Mesenchymal stem cell (in vitro differentiated cells and primary cell): Measurements from ENCODE around the gene EDNRA.
A peak's percentile ranks its signal among the peaks of the same experiment; 100 is the strongest.

Experiments
- DNase-seq: peaks from one replicate; pipeline ENCODE4 v3.0.0-alpha.2; 2013
- H2AFZ ChIP-seq: one replicate; pipeline ENCODE4 v1.6.1; 2013; ENCODE audit warnings: low read depth, mild to moderate bottlenecking, control low read depth, inconsistent platforms, low read length, moderate library complexity
- H2AK5ac ChIP-seq: 2 replicates; pipeline ENCODE4 v1.6.1; 2013; ENCODE audit warnings: low read length, moderate library complexity, mild to moderate bottlenecking, inconsistent platforms; ENCODE audit not compliant: severe bottlenecking
- H2BK120ac ChIP-seq: one replicate; pipeline ENCODE4 v1.6.1; 2013; ENCODE audit warnings: low read depth, mild to moderate bottlenecking, inconsistent platforms, low read length, moderate library complexity
- H2BK12ac ChIP-seq, 2 experiments: one replicate each; pipeline ENCODE4 v1.6.1; 2013; ENCODE audit warnings: inconsistent platforms in 2 of 2, low read length in 2 of 2, mild to moderate bottlenecking in 2 of 2, moderate library complexity in 2 of 2, control low read depth in 1 of 2
- H2BK15ac ChIP-seq: one replicate; pipeline ENCODE4 v1.6.1; 2013; ENCODE audit warnings: mild to moderate bottlenecking, low read depth, inconsistent platforms; ENCODE audit not compliant: poor library complexity, severe bottlenecking
- H2BK5ac ChIP-seq: 2 replicates; pipeline ENCODE4 v1.6.1; 2013; ENCODE audit warnings: low read depth, mild to moderate bottlenecking, low read length, control low read depth, inconsistent platforms; ENCODE audit not compliant: poor library complexity, severe bottlenecking
- H3K14ac ChIP-seq, 2 experiments: one replicate each; pipeline ENCODE4 v1.6.1; 2013; ENCODE audit warnings: inconsistent platforms in 2 of 2, low read length in 2 of 2, control low read depth in 1 of 2, mild to moderate bottlenecking in 1 of 2, moderate library complexity in 1 of 2
- H3K18ac ChIP-seq, 2 experiments: one replicate each; pipeline ENCODE4 v1.6.1; 2013; ENCODE audit warnings: inconsistent platforms in 2 of 2, low read length in 2 of 2, control low read depth in 1 of 2, low read depth in 1 of 2, mild to moderate bottlenecking in 1 of 2
- H3K23ac ChIP-seq, 2 experiments: one replicate each; pipeline ENCODE4 v1.6.1; 2013; ENCODE audit warnings: inconsistent platforms in 2 of 2, low read length in 2 of 2, mild to moderate bottlenecking in 2 of 2, moderate library complexity in 2 of 2, control low read depth in 1 of 2
- H3K27ac ChIP-seq: 2 replicates; pipeline ENCODE4 v1.5.1; 2013; ENCODE audit warnings: mild to moderate bottlenecking, moderate library complexity, low read length, control low read depth, inconsistent platforms; ENCODE audit not compliant: poor library complexity, severe bottlenecking
- H3K27me3 ChIP-seq, 2 experiments: 2 replicates each; pipeline versions ENCODE4 v1.6.1 to v1.7.0; 2013; ENCODE audit warnings: low read length in 2 of 2, mild to moderate bottlenecking in 2 of 2, moderate library complexity in 2 of 2, control low read depth in 1 of 2, inconsistent platforms in 1 of 2; ENCODE audit not compliant: control insufficient read depth in 1 of 2, insufficient read depth in 1 of 2
- H3K36me3 ChIP-seq, 2 experiments: 2 replicates each; pipeline versions ENCODE4 v1.6.1 to v1.7.0; 2013; ENCODE audit warnings: low read length in 2 of 2, control low read depth in 1 of 2, inconsistent platforms in 1 of 2, low read depth in 1 of 2, mild to moderate bottlenecking in 1 of 2; ENCODE audit not compliant: insufficient read depth in 2 of 2, control insufficient read depth in 1 of 2
- H3K4ac ChIP-seq, 2 experiments: one replicate each; pipeline ENCODE4 v1.6.1; 2013; ENCODE audit warnings: inconsistent platforms in 2 of 2, low read length in 2 of 2, mild to moderate bottlenecking in 2 of 2, moderate library complexity in 2 of 2, control low read depth in 1 of 2, low read depth in 1 of 2
- H3K4me1 ChIP-seq: 2 replicates; pipeline ENCODE4 v1.6.1; 2013; ENCODE audit warnings: low read depth, low read length, control low read depth; ENCODE audit not compliant: control insufficient read depth, insufficient read depth
- H3K4me2 ChIP-seq: 2 replicates; pipeline ENCODE4 v1.6.1; 2013; ENCODE audit warnings: low read length, mild to moderate bottlenecking, inconsistent platforms; ENCODE audit not compliant: poor library complexity, severe bottlenecking
- H3K4me3 ChIP-seq, 2 experiments: 2 replicates each; pipeline versions ENCODE4 v1.5.1 to v1.7.0; 2013; ENCODE audit warnings: low read length in 2 of 2, mild to moderate bottlenecking in 2 of 2, control low read depth in 1 of 2, low read depth in 1 of 2; ENCODE audit not compliant: insufficient read depth in 1 of 2
- H3K79me1 ChIP-seq: replicated peaks from 2 replicates; pipeline ENCODE4 v1.6.1; 2013; ENCODE audit warnings: mild to moderate bottlenecking, control low read depth, low read length, inconsistent platforms; ENCODE audit not compliant: poor library complexity, severe bottlenecking
- H3K9ac ChIP-seq: 2 replicates; pipeline ENCODE4 v1.7.0; 2013; ENCODE audit warnings: mild to moderate bottlenecking, low read length, moderate library complexity
- H3K9me3 ChIP-seq: 2 replicates; pipeline ENCODE4 v1.7.0; 2013; ENCODE audit warnings: mild to moderate bottlenecking, low read length; ENCODE audit not compliant: control insufficient read depth
- H4K8ac ChIP-seq: one replicate; pipeline ENCODE4 v1.6.1; 2013; ENCODE audit warnings: inconsistent platforms, mild to moderate bottlenecking, low read length, moderate library complexity
- H4K91ac ChIP-seq: one replicate; pipeline ENCODE4 v1.6.1; 2013; ENCODE audit warnings: mild to moderate bottlenecking, low read length, inconsistent platforms
- WGBS: methylation state at CpG from one replicate; pipeline ENCODE4 v1.1.7; 2013; ENCODE audit warnings: mixed read lengths; 5-methylcytosine and 5-hydroxymethylcytosine counted together

Gene EDNRA

DNA sequence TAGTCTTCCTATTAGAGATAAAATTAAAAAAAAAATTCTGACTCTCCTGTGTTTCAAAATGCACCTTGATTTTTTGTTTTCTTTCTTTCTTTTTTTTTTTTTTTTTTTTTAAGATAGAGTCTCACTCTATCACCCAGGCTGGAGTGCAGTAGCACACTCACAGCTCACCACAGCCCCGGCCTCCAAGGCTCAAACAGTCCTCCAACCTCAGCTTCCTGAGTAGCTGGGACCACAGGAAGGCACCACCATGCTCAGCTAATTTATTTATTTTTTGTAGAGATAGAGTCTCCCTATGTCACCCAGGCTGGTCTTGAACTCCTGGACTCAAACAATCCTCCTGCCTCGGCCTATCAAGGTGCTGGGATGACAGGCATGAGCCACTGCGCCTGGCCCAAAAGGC, 95.2 kb downstream of the EDNRA start:
- Histone ChIP-seq H3K79me1 (no peaks in the 10 kb centered on the region), H3K18ac (no peak overlapping the region), H3K4me2 (no peak overlapping the region), H3K4me3 (no peak overlapping the region), H4K91ac (no peak overlapping the region), H2BK120ac (no peak overlapping the region), H2BK5ac (no peak overlapping the region), H2BK15ac (no peak overlapping the region), H3K9me3 (no peaks in the 10 kb centered on the region), H2AK5ac (no peak overlapping the region), H3K23ac (no peak overlapping the region), H3K14ac (no peak overlapping the region), H3K27ac (no peak overlapping the region), H3K4ac (no peak overlapping the region), H4K8ac (no peak overlapping the region), H3K27me3 (no peaks in the 10 kb centered on the region), H3K36me3 (no peaks in the 10 kb centered on the region), H2BK12ac (no peak overlapping the region), H3K9ac (no peak overlapping the region), H3K4me1 (peaks cover 4% of the 10 kb centered on the region), H2AFZ (no peak overlapping the region)
- 95% methylated on average over 2 of the region's 3 CpGs for WGBS
- no peak for DNase-seq

DNA sequence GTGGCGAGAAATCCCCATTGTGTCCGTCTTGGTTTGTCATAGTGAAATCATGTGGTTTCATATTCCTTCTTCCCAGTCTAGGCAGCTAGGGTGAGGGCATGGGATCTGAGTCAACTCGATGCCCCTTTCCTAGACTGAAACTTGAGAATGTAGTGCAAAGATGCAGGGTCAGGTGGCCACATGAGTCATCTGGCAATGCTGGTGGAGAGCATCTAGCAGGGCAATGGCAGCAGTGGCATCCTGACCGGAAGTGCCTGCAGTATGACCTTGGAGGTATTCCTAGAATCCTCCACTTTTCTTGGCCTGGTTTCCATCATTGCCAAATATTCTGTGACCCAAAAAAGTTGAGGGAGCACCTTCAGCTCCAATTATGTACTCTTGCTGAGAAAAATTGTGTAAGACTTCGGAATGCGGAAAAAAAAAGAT, 97.2 kb downstream of the EDNRA start:
- Histone ChIP-seq H2BK120ac (no peak overlapping the region), H3K9me3 (no peaks in the 10 kb centered on the region)
- 61% methylated on average over 4 of the region's 6 CpGs for WGBS

DNA sequence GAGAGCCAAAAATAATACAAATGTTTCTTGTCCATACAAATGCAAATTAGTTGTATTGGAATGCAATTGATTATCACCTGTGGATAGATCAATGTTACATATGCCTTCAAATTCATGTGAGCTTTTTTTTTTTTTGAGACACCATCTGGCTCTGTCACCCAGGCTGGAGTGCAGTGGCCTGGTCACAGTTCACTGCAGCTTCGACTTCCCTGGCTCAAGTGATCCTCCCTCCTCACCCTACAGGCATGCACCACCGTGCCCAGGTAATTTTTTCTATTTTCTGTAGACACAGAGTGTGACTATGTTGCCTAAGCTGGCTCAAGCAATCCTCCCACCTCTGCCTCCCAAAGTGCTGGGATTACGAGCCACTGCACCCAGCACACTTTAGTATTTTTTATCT, 97.7 kb downstream of the EDNRA start:
- Histone ChIP-seq H3K14ac (peak overlapping the region in 1 of 2 experiments; percentile 11), H3K27ac (no peak overlapping the region), H3K18ac (peak overlapping the region in 1 of 2 experiments; percentile 18), H3K79me1 (no peaks in the 10 kb centered on the region), H4K8ac (peak overlapping the region; percentile 75), H3K4me3 (no peak overlapping the region), H2BK12ac (no peak overlapping the region), H3K23ac (no peak overlapping the region), H2AFZ (no peak overlapping the region), H2BK120ac (no peak overlapping the region), H3K9me3 (no peaks in the 10 kb centered on the region), H3K4ac (no peak overlapping the region), H3K4me1 (peaks cover 4% of the 10 kb centered on the region), H2BK15ac (no peak overlapping the region), H3K36me3 (no peaks in the 10 kb centered on the region), H4K91ac (no peak overlapping the region), H2BK5ac (no peak overlapping the region), H3K27me3 (no peaks in the 10 kb centered on the region), H2AK5ac (peak overlapping the region; percentile 61), H3K4me2 (no peak overlapping the region), H3K9ac (no peak overlapping the region)
- 57% methylated on average over 2 of the region's 3 CpGs for WGBS
- DNase-seq, result no peak

More for the DNA sequence above, 97.2 kb downstream of the EDNRA start:
- H2AFZ ChIP-seq, result no peak overlapping the region
- no peak overlapping the region for H3K23ac ChIP-seq
- no peaks in the 10 kb centered on the region for H3K36me3 ChIP-seq
- peak overlapping the region in 1 of 2 experiments; percentile 37 for H3K18ac ChIP-seq
- peak overlapping the region in 1 of 2 experiments; percentile 71 for H3K14ac ChIP-seq
- no peaks in the 10 kb centered on the region for H3K27me3 ChIP-seq
- H4K91ac ChIP-seq, result no peak overlapping the region
- no peak overlapping the region for H2BK15ac ChIP-seq
- no peak overlapping the region for H3K4ac ChIP-seq
- H2BK5ac ChIP-seq, result no peak overlapping the region
- peaks cover 4% of the 10 kb centered on the region for H3K4me1 ChIP-seq
- no peak overlapping the region for H3K4me2 ChIP-seq
- peak; percentile 89 for DNase-seq
- H3K9ac ChIP-seq, result no peak overlapping the region
- peak overlapping the region in 1 of 2 experiments; percentile 57 for H2BK12ac ChIP-seq
- H3K27ac ChIP-seq, result peak overlapping the region; percentile 46
- H4K8ac ChIP-seq, result no peak overlapping the region
- H2AK5ac ChIP-seq, result no peak overlapping the region
- no peaks in the 10 kb centered on the region for H3K79me1 ChIP-seq
- no peak overlapping the region for H3K4me3 ChIP-seq

DNA sequence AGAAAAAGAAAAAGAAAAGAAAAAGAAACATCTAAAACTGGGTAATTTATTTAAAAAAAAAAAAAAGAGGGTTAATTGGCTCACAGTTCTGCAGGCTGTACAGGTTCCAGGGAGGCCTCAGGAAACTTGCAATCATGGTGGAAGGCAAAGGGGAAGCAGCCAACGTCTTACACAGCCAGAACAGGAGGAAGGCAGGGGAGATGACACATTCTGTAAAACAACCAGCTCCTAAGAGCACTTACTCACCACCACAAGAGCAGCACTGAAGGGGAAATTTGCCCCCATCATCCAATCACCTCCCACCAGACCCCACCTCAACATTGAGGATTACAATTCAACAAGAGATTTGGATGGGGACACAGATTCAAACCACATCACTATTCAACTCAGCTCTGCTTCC, 99.5 kb downstream of the EDNRA start:
- Histone ChIP-seq H3K79me1 (no peaks in the 10 kb centered on the region), H3K18ac (peak overlapping the region in 1 of 2 experiments; percentile 34), H3K23ac (no peak overlapping the region)

More for the DNA sequence above, 99.5 kb downstream of the EDNRA start:
- H3K27me3 ChIP-seq, result no peaks in the 10 kb centered on the region
- H3K9me3 ChIP-seq, result peaks cover 11% of the 10 kb centered on the region
- H3K9ac ChIP-seq, result no peak overlapping the region
- H4K91ac ChIP-seq, result no peak overlapping the region
- 11% methylated on average over 1 of the region's 1 CpG for whole genome bisulfite sequencing
- H2BK120ac ChIP-seq, result no peak overlapping the region
- no peak overlapping the region for H2BK15ac ChIP-seq
- H3K36me3 ChIP-seq, result no peaks in the 10 kb centered on the region
- H2BK12ac ChIP-seq, result peak overlapping the region in 1 of 2 experiments; percentile 10
- H3K4me3 ChIP-seq, result no peak overlapping the region
- no peak overlapping the region for H2AFZ ChIP-seq
- H2AK5ac ChIP-seq, result no peak overlapping the region
- H3K14ac ChIP-seq, result no peak overlapping the region
- no peak overlapping the region for H4K8ac ChIP-seq
- no peak overlapping the region for H2BK5ac ChIP-seq
- H3K4me1 ChIP-seq, result peaks cover 4% of the 10 kb centered on the region
- H3K4ac ChIP-seq, result peak overlapping the region in 1 of 2 experiments; percentile 44
- peak; percentile 47 for DNase-seq
- no peak overlapping the region for H3K27ac ChIP-seq
- H3K4me2 ChIP-seq, result no peak overlapping the region
